A549 (cell line): ENCODE results near the gene RXRA.

ENCODE experiments used
- CHD2 ChIP-seq: fragments of 150-350 bp; IDR thresholded peaks from 2 replicates; pipeline ENCODE4 v1.6.1; 2014; ENCODE audit warnings: low read length; ENCODE audit not compliant: partially characterized antibody
- EP300 ChIP-seq, 2 experiments: fragments of >200 bp; sonication (Bioruptor Twin); formaldehyde crosslinking; IDR thresholded peaks; 2 replicates in 1 of 2; 3 replicates in 1 of 2; pipeline ENCODE4 v1.6.1; 2016 to 2017
- HOXB5 ChIP-seq: fragments of 250-450 bp; sonication (Bioruptor Pico); IDR thresholded peaks from 2 replicates; pipeline ENCODE4 v1.5.0; 2020; ENCODE audit warnings: mild to moderate bottlenecking, moderate library complexity
- JUN ChIP-seq, 2 experiments: fragments of >200 bp; sonication (Bioruptor Twin); formaldehyde crosslinking; IDR thresholded peaks; 2 replicates in 1 of 2; 3 replicates in 1 of 2; pipeline ENCODE4 v1.6.1; 2016 to 2017
- JUNB ChIP-seq: fragments of >200 bp; sonication (Bioruptor Twin); formaldehyde crosslinking; IDR thresholded peaks from 2 replicates; pipeline ENCODE4 v1.6.1; 2016
- KDM5A ChIP-seq: fragments of 200-600 bp; sonication (generic); IDR thresholded peaks from 2 replicates; pipeline ENCODE4 v1.6.1; 2016; ENCODE audit warnings: antibody characterized with exemption, mild to moderate bottlenecking
- MAX ChIP-seq: IDR thresholded peaks from 2 replicates; pipeline ENCODE4 v1.6.1; 2012
- PBX3 ChIP-seq: IDR thresholded peaks from 2 replicates; pipeline ENCODE4 v1.6.1; 2012
- POLR2A ChIP-seq: IDR thresholded peaks from 2 replicates; pipeline ENCODE4 v1.6.1; 2012; ENCODE audit warnings: mild to moderate bottlenecking, low read length
- RAD21 ChIP-seq, 2 experiments: fragments of >200 bp in 1 of 2; sonication (Bioruptor Twin) in 1 of 2; formaldehyde crosslinking in 1 of 2; IDR thresholded peaks in 1 of 2; conservative IDR thresholded peaks in 1 of 2; 2 replicates in 1 of 2; 3 replicates in 1 of 2; pipeline ENCODE4 v1.6.1; 2012 to 2018; ENCODE audit warnings: inconsistent platforms in 1 of 2
- RCOR1 ChIP-seq: fragments of 150-350 bp; IDR thresholded peaks from 2 replicates; pipeline ENCODE4 v1.6.1; 2014; ENCODE audit warnings: antibody characterized with exemption, low read length, low read depth
- RFX5 ChIP-seq: fragments of 450-650 bp; IDR thresholded peaks from 2 replicates; pipeline ENCODE4 v1.7.1; 2014; ENCODE audit warnings: antibody characterized with exemption, mild to moderate bottlenecking, moderate library complexity
- USF2 ChIP-seq: fragments of 450-650 bp; IDR thresholded peaks from 2 replicates; pipeline ENCODE4 v1.6.1; 2014; ENCODE audit warnings: antibody characterized with exemption
- TF ChIP-seq, protein P1 (sequence below): fragments of >200 bp; sonication (Bioruptor Twin); formaldehyde crosslinking; IDR thresholded peaks from 3 replicates; pipeline ENCODE4 v1.5.1; 2016

GRCh38 chr9:134349936-134350335 is 23.7 kb downstream of the RXRA start:
- TF ChIP-seq POLR2A: no peak
- TF ChIP-seq, protein P1, sequence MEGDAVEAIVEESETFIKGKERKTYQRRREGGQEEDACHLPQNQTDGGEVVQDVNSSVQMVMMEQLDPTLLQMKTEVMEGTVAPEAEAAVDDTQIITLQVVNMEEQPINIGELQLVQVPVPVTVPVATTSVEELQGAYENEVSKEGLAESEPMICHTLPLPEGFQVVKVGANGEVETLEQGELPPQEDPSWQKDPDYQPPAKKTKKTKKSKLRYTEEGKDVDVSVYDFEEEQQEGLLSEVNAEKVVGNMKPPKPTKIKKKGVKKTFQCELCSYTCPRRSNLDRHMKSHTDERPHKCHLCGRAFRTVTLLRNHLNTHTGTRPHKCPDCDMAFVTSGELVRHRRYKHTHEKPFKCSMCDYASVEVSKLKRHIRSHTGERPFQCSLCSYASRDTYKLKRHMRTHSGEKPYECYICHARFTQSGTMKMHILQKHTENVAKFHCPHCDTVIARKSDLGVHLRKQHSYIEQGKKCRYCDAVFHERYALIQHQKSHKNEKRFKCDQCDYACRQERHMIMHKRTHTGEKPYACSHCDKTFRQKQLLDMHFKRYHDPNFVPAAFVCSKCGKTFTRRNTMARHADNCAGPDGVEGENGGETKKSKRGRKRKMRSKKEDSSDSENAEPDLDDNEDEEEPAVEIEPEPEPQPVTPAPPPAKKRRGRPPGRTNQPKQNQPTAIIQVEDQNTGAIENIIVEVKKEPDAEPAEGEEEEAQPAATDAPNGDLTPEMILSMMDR: no peak
- TF ChIP-seq HOXB5: no peak
- TF ChIP-seq KDM5A: no peak
- no peak for TF ChIP-seq CHD2
- TF ChIP-seq RAD21 (conservative IDR thresholded peaks at IDR 0.05 in 1 of 2, IDR thresholded peaks at IDR 0.05 in 1 of 2): no peak
- TF ChIP-seq RFX5: no peak
- no peak for TF ChIP-seq PBX3
- no peak for TF ChIP-seq JUNB
- no peak for TF ChIP-seq RCOR1
- no peak for TF ChIP-seq MAX
- TF ChIP-seq USF2: no peak
- TF ChIP-seq JUN (IDR thresholded peaks at IDR 0.05): no peak
- TF ChIP-seq EP300 (IDR thresholded peaks at IDR 0.05): no peak
